ENCODE measurements around the gene DHPS. TPM values are rescaled to one million over a fixed set of nuclear protein-coding genes. Genes with fewer than 3 reads are reported as not detected.

The DHPS gene
- total and polyA plus RNA-seq, 2 donors (not counting 3 experiments of a cell fraction or from before 2014, with no cell fraction given): 68.4 to 90.1 TPM

GRCh38 chr19:12730064-12730463 lies 48.4 kb upstream of the DHPS start:
- intact Hi-C loops (cut with micrococcal nuclease) (loop anchor here (10.0 kb wide), 1 partner anchor 115 kb away; the partner anchor contains the start of genes ZNF490 and ZNF791), dilution Hi-C loops (cut with MboI; ENCODE audit: extremely low pct_ligation_motif_present, low sequenced_read_pairs) (no loop called here)
- H3K27ac ChIP-seq (ENCODE audit: insufficient read depth, low read depth, low read length): no peak overlapping the region
- peaks cover 13% of the 10 kb centered on the region for H3K4me1 ChIP-seq (ENCODE audit: control insufficient read depth, extremely low read depth, insufficient read depth, low read length)
- no peak overlapping the region for H2AFZ ChIP-seq (ENCODE audit: low read depth, low read length)
- H3K9ac ChIP-seq (replicated peaks; ENCODE audit: extremely low read depth, insufficient read depth, low read length): no peak overlapping the region
- H4K20me1 ChIP-seq (replicated peaks; ENCODE audit: control insufficient read depth, extremely low read depth, insufficient read depth, low read length): no peaks in the 10 kb centered on the region
- DNase-seq (ENCODE audit: low read depth, low spot score) (no peak), FAIRE-seq (no peak)
- ChIA-PET POLR2A (no interaction called here), CTCF (interaction anchor here (1.7 kb wide), 1 partner anchor 30 kb away, joined by 3 read pairs; no protein-coding TSS in a partner anchor)
- no peaks in the 10 kb centered on the region for H3K27me3 ChIP-seq (ENCODE audit: control insufficient read depth in 2 of 2, insufficient read depth in 2 of 2, low read length in 2 of 2)
- peaks cover 45% of the 10 kb centered on the region for H3K79me2 ChIP-seq (ENCODE audit: control insufficient read depth, insufficient read depth, low read length)
- no peaks in the 10 kb centered on the region for H3K9me1 ChIP-seq (replicated peaks; ENCODE audit: control insufficient read depth, extremely low read depth, insufficient read depth, low read length)
- H3K9me3 ChIP-seq (replicated peaks; ENCODE audit: control insufficient read depth, insufficient read depth, low read length): no peaks in the 10 kb centered on the region
- H3K4me2 ChIP-seq (ENCODE audit: insufficient read depth, low read length): no peak overlapping the region
- peaks cover 9 to 31% of the 10 kb centered on the region in 2 experiments for H3K36me3 ChIP-seq (ENCODE audit: control insufficient read depth in 2 of 2, extremely low read depth in 1 of 2, insufficient read depth in 2 of 2, low read length in 2 of 2)
- TF ChIP-seq, protein P1, sequence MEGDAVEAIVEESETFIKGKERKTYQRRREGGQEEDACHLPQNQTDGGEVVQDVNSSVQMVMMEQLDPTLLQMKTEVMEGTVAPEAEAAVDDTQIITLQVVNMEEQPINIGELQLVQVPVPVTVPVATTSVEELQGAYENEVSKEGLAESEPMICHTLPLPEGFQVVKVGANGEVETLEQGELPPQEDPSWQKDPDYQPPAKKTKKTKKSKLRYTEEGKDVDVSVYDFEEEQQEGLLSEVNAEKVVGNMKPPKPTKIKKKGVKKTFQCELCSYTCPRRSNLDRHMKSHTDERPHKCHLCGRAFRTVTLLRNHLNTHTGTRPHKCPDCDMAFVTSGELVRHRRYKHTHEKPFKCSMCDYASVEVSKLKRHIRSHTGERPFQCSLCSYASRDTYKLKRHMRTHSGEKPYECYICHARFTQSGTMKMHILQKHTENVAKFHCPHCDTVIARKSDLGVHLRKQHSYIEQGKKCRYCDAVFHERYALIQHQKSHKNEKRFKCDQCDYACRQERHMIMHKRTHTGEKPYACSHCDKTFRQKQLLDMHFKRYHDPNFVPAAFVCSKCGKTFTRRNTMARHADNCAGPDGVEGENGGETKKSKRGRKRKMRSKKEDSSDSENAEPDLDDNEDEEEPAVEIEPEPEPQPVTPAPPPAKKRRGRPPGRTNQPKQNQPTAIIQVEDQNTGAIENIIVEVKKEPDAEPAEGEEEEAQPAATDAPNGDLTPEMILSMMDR (IDR thresholded peaks at IDR 0.05; ENCODE audit: extremely low read depth in 1 of 2, insufficient read depth in 1 of 2, low read depth in 1 of 2, low read length in 2 of 2): no peak
- TF ChIP-seq MAX (IDR thresholded peaks at IDR 0.05; ENCODE audit: insufficient read depth, insufficient read length): no peak
- TF ChIP-seq JUN (IDR thresholded peaks at IDR 0.05; ENCODE audit: borderline replicate concordance, insufficient read depth, insufficient read length, low read depth): no peak
- no peak for TF ChIP-seq POLR2AphosphoS5 (IDR thresholded peaks at IDR 0.05; ENCODE audit: insufficient read depth, low read depth, low read length)
- TF ChIP-seq POLR2A (IDR thresholded peaks at IDR 0.05; ENCODE audit: low read depth, low read length): no peak
- TF ChIP-seq EZH2 (IDR thresholded peaks at IDR 0.05; ENCODE audit: borderline replicate concordance, low read depth, low read length, severe bottlenecking): no peak
- TF ChIP-seq FOS (IDR thresholded peaks at IDR 0.05; ENCODE audit: borderline replicate concordance, insufficient read depth, low read length): no peak
- no peak for TF ChIP-seq GATA2 (IDR thresholded peaks at IDR 0.05; ENCODE audit: insufficient read depth, insufficient read length, low read depth, low read length)
- no peak for TF ChIP-seq MYC (IDR thresholded peaks at IDR 0.05; ENCODE audit: low read depth, low read length)
- H3K4me3 ChIP-seq (replicated peaks in 1 of 3; ENCODE audit: insufficient read depth in 1 of 3, low read depth in 1 of 3, low read length in 3 of 3): no peak overlapping the region
- BruUV-seq (replicated peaks): no TSS peak
